ENCODE measurements around the gene MEPE.

MEPE gene

DNA sequence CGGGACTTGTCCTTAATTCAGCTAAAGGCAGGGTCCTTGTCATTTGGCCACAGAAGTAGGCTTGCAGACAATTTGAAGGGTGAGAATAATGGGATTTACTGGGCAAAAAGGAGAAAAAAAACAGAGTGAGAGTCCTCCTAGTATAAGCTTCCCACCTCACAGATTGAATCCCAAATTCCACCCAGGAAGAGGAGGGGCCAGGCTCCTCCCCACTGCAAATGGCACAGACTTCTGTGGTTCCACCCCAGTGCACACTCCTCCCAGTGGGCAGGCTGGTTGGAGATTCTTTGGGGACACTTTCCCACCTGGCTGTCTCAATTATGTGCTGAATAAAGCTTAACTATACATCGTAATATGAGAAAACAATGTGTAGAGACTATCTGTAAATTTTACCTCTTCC lies 31.6 kb downstream of the MEPE start:
- Histone ChIP-seq H3K9me3 (ENCODE audit: low read length) (no peaks in the 10 kb centered on the region), H3K36me3 (ENCODE audit: insufficient read depth, low read length) (no peaks in the 10 kb centered on the region), H3F3A (ENCODE audit: insufficient read depth, low read length) (no peaks in the 10 kb centered on the region), H3K27me3 (ENCODE audit: insufficient read depth, low read length) (no peaks in the 10 kb centered on the region), H3K27ac (ENCODE audit: low read depth, low read length, poor library complexity, severe bottlenecking) (no peak overlapping the region), H3K4me2 (ENCODE audit: low read length) (no peak overlapping the region), H3K9me2 (ENCODE audit: low read depth, low read length) (no peaks in the 10 kb centered on the region), H3K4me3 (ENCODE audit: low read depth, low read length, poor library complexity, severe bottlenecking) (no peak overlapping the region), H2AFZ (ENCODE audit: low read length) (no peak overlapping the region), H3K9ac (ENCODE audit: low read length) (no peak overlapping the region), H3K79me2 (ENCODE audit: insufficient read depth, low read length) (no peaks in the 10 kb centered on the region), H4K20me1 (ENCODE audit: insufficient read depth, low read length) (no peaks in the 10 kb centered on the region), H3K4me1 (ENCODE audit: insufficient read depth, low read length, severe bottlenecking) (no peaks in the 10 kb centered on the region)
- no peak for TF ChIP-seq EZH2 (IDR thresholded peaks at IDR 0.05; ENCODE audit: borderline replicate concordance, low read length)
- TF ChIP-seq, protein P1, sequence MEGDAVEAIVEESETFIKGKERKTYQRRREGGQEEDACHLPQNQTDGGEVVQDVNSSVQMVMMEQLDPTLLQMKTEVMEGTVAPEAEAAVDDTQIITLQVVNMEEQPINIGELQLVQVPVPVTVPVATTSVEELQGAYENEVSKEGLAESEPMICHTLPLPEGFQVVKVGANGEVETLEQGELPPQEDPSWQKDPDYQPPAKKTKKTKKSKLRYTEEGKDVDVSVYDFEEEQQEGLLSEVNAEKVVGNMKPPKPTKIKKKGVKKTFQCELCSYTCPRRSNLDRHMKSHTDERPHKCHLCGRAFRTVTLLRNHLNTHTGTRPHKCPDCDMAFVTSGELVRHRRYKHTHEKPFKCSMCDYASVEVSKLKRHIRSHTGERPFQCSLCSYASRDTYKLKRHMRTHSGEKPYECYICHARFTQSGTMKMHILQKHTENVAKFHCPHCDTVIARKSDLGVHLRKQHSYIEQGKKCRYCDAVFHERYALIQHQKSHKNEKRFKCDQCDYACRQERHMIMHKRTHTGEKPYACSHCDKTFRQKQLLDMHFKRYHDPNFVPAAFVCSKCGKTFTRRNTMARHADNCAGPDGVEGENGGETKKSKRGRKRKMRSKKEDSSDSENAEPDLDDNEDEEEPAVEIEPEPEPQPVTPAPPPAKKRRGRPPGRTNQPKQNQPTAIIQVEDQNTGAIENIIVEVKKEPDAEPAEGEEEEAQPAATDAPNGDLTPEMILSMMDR (IDR thresholded peaks at IDR 0.05; ENCODE audit: low read length): no peak

GRCh38 chr4:87865288-87865687 lies 32.5 kb downstream of the MEPE start:
- H2AFZ ChIP-seq (ENCODE audit: low read length): no peak overlapping the region
- TF ChIP-seq, protein P1 (IDR thresholded peaks at IDR 0.05; ENCODE audit: low read length): no peak
- no peak for TF ChIP-seq EZH2 (IDR thresholded peaks at IDR 0.05; ENCODE audit: borderline replicate concordance, low read length)
- H3K9ac ChIP-seq (ENCODE audit: low read length): no peak overlapping the region
- no peaks in the 10 kb centered on the region for H3K9me2 ChIP-seq (ENCODE audit: low read depth, low read length)
- no peak overlapping the region for H3K27ac ChIP-seq (ENCODE audit: low read depth, low read length, poor library complexity, severe bottlenecking)
- no peaks in the 10 kb centered on the region for H3F3A ChIP-seq (ENCODE audit: insufficient read depth, low read length)
- no peaks in the 10 kb centered on the region for H3K79me2 ChIP-seq (ENCODE audit: insufficient read depth, low read length)
- no peaks in the 10 kb centered on the region for H3K36me3 ChIP-seq (ENCODE audit: insufficient read depth, low read length)
- H3K4me3 ChIP-seq (ENCODE audit: low read depth, low read length, poor library complexity, severe bottlenecking): no peak overlapping the region
- H3K4me1 ChIP-seq (ENCODE audit: insufficient read depth, low read length, severe bottlenecking): no peaks in the 10 kb centered on the region
- no peaks in the 10 kb centered on the region for H3K27me3 ChIP-seq (ENCODE audit: insufficient read depth, low read length)
- H4K20me1 ChIP-seq (ENCODE audit: insufficient read depth, low read length): no peaks in the 10 kb centered on the region
- H3K9me3 ChIP-seq (ENCODE audit: low read length): no peaks in the 10 kb centered on the region
- H3K4me2 ChIP-seq (ENCODE audit: low read length): no peak overlapping the region

DNA sequence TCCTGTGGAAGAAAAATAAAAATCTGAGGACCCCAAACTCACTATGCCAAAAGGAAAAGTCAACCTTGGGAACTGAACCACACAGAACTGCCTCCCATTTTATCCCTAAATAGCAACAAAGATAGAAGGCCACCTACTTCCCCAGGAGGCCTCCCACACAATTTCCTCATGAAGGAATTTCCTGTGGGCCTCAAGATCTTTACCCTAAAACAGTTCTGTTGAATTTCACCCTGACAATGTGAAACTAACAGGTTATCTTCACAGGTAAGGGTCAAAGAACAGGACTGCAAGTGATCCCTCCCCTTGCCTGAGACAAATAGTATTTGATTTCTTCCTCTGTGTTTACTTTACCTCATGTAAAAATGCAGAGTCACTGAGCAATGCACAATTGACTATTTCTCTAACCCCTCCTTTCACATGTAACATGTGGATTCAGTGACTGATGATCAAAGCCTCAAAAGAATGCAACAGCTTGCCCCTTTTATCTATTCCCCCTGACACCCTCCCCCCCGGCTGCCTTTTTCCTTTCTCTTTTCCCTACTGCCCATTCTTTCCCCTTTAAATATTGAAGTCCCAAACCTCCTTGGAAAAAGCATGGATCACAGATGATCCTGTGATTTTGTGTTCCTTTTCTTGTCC lies 33.3 kb downstream of the MEPE start:
- H3K9me3 ChIP-seq (ENCODE audit: low read length): no peaks in the 10 kb centered on the region
- TF ChIP-seq, protein P1 (IDR thresholded peaks at IDR 0.05; ENCODE audit: low read length): no peak
- TF ChIP-seq EZH2 (IDR thresholded peaks at IDR 0.05; ENCODE audit: borderline replicate concordance, low read length): no peak
- no peak overlapping the region for H3K27ac ChIP-seq (ENCODE audit: low read depth, low read length, poor library complexity, severe bottlenecking)
- no peak overlapping the region for H3K4me3 ChIP-seq (ENCODE audit: low read depth, low read length, poor library complexity, severe bottlenecking)
- H3K27me3 ChIP-seq (ENCODE audit: insufficient read depth, low read length): no peaks in the 10 kb centered on the region
- H3K4me2 ChIP-seq (ENCODE audit: low read length): no peak overlapping the region
- no peaks in the 10 kb centered on the region for H3K79me2 ChIP-seq (ENCODE audit: insufficient read depth, low read length)
- H3F3A ChIP-seq (ENCODE audit: insufficient read depth, low read length): no peaks in the 10 kb centered on the region
- no peaks in the 10 kb centered on the region for H3K9me2 ChIP-seq (ENCODE audit: low read depth, low read length)
- no peaks in the 10 kb centered on the region for H4K20me1 ChIP-seq (ENCODE audit: insufficient read depth, low read length)
- H3K36me3 ChIP-seq (ENCODE audit: insufficient read depth, low read length): no peaks in the 10 kb centered on the region
- H3K4me1 ChIP-seq (ENCODE audit: insufficient read depth, low read length, severe bottlenecking): no peaks in the 10 kb centered on the region
- no peak overlapping the region for H3K9ac ChIP-seq (ENCODE audit: low read length)
- no peak overlapping the region for H2AFZ ChIP-seq (ENCODE audit: low read length)
